GM10248 (cell line): ENCODE data around the gene RNGTT.
A peak's percentile ranks its signal among the peaks of the same experiment; 100 is the strongest.

Experiments used
- CTCF ChIA-PET: fragments of 300-600 bp; sonication (Branson Sonifier 250); formaldehyde crosslinking; extraction: SDS; loops from one replicate; lab custom pipeline; 2021; ENCODE audit warnings: antibody characterized with exemption; lab: Yijun Ruan, JAX
- POLR2A ChIA-PET: fragments of 350-650 bp; sonication (Branson Sonifier 250); formaldehyde crosslinking; extraction: SDS; loops from one replicate; lab custom pipeline; 2020; ENCODE audit warnings: antibody characterized with exemption; lab: Yijun Ruan, JAX
- DNase-seq: peaks from one replicate; pipeline ENCODE4 v3.0.0; 2012; ENCODE audit errors: extremely low spot score
- CTCF ChIP-seq: IDR thresholded peaks from 2 replicates; pipeline ENCODE4 v1.5.1; 2012; ENCODE audit warnings: mild to moderate bottlenecking, low read depth; ENCODE audit errors: extremely low read depth, missing control alignments, control extremely low read depth

The RNGTT gene

GRCh38 chr6:88662653-88663174, 300.7 kb downstream of the RNGTT start:
- DNase-seq = peak; percentile 19
- POLR2A ChIA-PET = no interaction called here
- TF ChIP-seq CTCF = no peak
- CTCF ChIA-PET = interaction anchor here (1.0 kb wide), 1 partner anchor 27 kb away, joined by 3 read pairs; no protein-coding TSS in a partner anchor

GRCh38 chr6:88662163-88662580, 301.2 kb downstream of the RNGTT start:
- ChIA-PET POLR2A (no interaction called here), CTCF (interaction anchor here (1.0 kb wide), 1 partner anchor 26 kb away, joined by 3 read pairs; no protein-coding TSS in a partner anchor)
- TF ChIP-seq CTCF = no peak
- peak; percentile 28 for DNase-seq

GRCh38 chr6:88661136-88661535, 302.3 kb downstream of the RNGTT start:
- CTCF ChIA-PET = interaction anchor here (2.3 kb wide), 1 partner anchor 12 kb away, joined by 8 read pairs; no protein-coding TSS in a partner anchor
- no peak for DNase-seq
- POLR2A ChIA-PET = no interaction called here

GRCh38 chr6:88655586-88655985, 307.8 kb downstream of the RNGTT start:
- no peak for TF ChIP-seq CTCF
- DNase-seq = no peak
- ChIA-PET POLR2A (no interaction called here), CTCF (interaction anchor here (1.1 to 1.3 kb wide), 2 partner anchors 8 to 14 kb away, joined by 3 to 4 read pairs; no protein-coding TSS in a partner anchor)

More at GRCh38 chr6:88661136-88661535, 302.3 kb downstream of the RNGTT start:
- TF ChIP-seq CTCF = no peak

- CTCF ChIA-PET = interaction anchor here (1.4 kb wide), 1 partner anchor 33 kb away, joined by 7 read pairs; no protein-coding TSS in a partner anchor
- POLR2A ChIA-PET = no interaction called here
- TF ChIP-seq CTCF = no peak
- no peak for DNase-seq
Observed at GRCh38 chr6:88653936-88654335, 309.5 kb downstream of the RNGTT start.

- no peak for DNase-seq
- CTCF ChIA-PET = no interaction called here
- TF ChIP-seq CTCF = no peak
- POLR2A ChIA-PET = no interaction called here
Observed at GRCh38 chr6:88651400-88651799, 312.0 kb downstream of the RNGTT start.
